ENCODE data around the gene MDFIC.

MDFIC gene

GRCh38 chr7:115047958-115048720 lies 126.2 kb downstream of the MDFIC start:
- TF ChIP-seq CTCF (conservative IDR thresholded peaks at IDR 0.05; ENCODE audit: low read depth, low read length), result no peak
- no peak overlapping the region for H3K4me3 ChIP-seq (ENCODE audit: low read depth, low read length)
- DNase-seq (ENCODE audit: low read depth), result peak; percentile 72

- DNase-seq (ENCODE audit: low read depth), result no peak
- TF ChIP-seq CTCF (conservative IDR thresholded peaks at IDR 0.05; ENCODE audit: low read depth, low read length), result no peak
- H3K4me3 ChIP-seq (ENCODE audit: low read depth, low read length), result no peak overlapping the region
These were observed 130.8 kb downstream of the MDFIC start for GRCh38 chr7:115052706-115053105.

- no peak for TF ChIP-seq CTCF (conservative IDR thresholded peaks at IDR 0.05; ENCODE audit: low read depth, low read length)
- no peak overlapping the region for H3K4me3 ChIP-seq (ENCODE audit: low read depth, low read length)
- DNase-seq (ENCODE audit: low read depth), result no peak
These were observed 132.7 kb downstream of the MDFIC start for GRCh38 chr7:115054478-115055065.

GRCh38 chr7:115056019-115056418 lies 134.1 kb downstream of the MDFIC start:
- no peak for TF ChIP-seq CTCF (conservative IDR thresholded peaks at IDR 0.05; ENCODE audit: low read depth, low read length)
- H3K4me3 ChIP-seq (ENCODE audit: low read depth, low read length), result no peak overlapping the region
- DNase-seq (ENCODE audit: low read depth), result no peak

DNA sequence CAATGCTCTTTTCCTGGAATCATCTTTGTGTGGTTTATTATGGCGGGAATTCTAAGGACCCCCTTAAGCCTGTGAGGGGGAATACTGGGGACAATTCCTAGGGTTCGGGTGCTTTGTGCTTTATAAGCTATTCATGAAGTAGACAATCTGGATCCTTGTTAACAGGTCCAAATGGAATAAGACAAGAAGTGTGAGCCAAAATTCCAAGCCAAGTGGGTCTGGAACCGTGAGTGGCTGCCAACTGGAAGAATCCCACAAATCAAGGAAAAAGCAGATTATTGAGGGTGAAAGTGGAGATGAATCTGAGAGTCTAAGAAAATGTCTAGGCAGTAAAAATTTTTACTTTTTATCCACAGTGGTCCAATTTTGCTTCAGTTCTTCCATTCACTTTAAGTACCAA lies 136.8 kb downstream of the MDFIC start:
- no peak overlapping the region for H3K4me3 ChIP-seq (ENCODE audit: low read depth, low read length)
- DNase-seq (ENCODE audit: low read depth), result no peak
- TF ChIP-seq CTCF (conservative IDR thresholded peaks at IDR 0.05; ENCODE audit: low read depth, low read length), result no peak

DNA sequence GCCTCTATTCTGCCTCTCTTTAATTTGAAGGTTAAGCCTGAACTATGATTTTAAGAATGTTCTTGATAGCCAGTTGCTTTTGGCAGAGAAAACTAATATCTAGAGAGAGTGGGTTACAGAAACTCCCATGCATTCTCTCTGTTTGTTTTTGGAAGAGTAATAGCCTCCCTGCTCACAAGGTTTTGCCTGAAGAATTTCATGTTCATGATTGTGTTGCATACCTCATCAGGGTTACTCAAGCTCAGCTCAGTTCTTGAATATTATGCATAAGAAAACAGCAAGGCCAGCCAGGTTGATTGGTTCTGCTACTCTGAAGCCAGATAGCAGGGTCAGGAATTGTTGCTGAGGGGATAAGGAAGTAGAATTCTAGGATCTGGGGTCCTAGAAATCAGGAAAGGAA lies 137.4 kb downstream of the MDFIC start:
- peak; percentile 73 for DNase-seq (ENCODE audit: low read depth)
- no peak overlapping the region for H3K4me3 ChIP-seq (ENCODE audit: low read depth, low read length)

More for the DNA sequence above, 137.4 kb downstream of the MDFIC start:
- TF ChIP-seq CTCF (conservative IDR thresholded peaks at IDR 0.05; ENCODE audit: low read depth, low read length), result no peak
